ENCODE measurements around the gene GPR83.

- no peak for TF ChIP-seq CTCF (conservative IDR thresholded peaks at IDR 0.05; ENCODE audit: low read length)
- TF ChIP-seq EZH2phosphoT487 (IDR thresholded peaks at IDR 0.05; ENCODE audit: borderline replicate concordance, low read depth, low read length), result no peak
Measured at GRCh38 chr11:94400839-94401772, at the start of gene GPR83.
